Activated CD4-positive, alpha-beta T cell treated with anti-CD3 and anti-CD28 coated beads, Interleukin-2, amount 50 U/mL, for 24 hours (primary cell): ENCODE results near the gene CLEC3B.
"Not testable (repeated sequence)": the region's sequence is repeated elsewhere in the genome, so short reads cannot be mapped to it uniquely, and the experiment has no call there.

ENCODE experiments used
- DNase-seq, 2 donors: peaks; one replicate each; pipeline ENCODE4 v3.0.0-alpha.2; 2020; ENCODE audit warnings: low read depth in 1 of 2, low spot score in 1 of 2

The CLEC3B gene

GRCh38 chr3:45066109-45066801 lies 40.2 kb downstream of the CLEC3B start:
- DNase-seq: no peak

GRCh38 chr3:45067486-45067885 lies 41.4 kb downstream of the CLEC3B start:
- DNase-seq: no peak

GRCh38 chr3:45067941-45068340 lies 41.8 kb downstream of the CLEC3B start:
- DNase-seq: no peak

GRCh38 chr3:45071075-45071474 lies 45.0 kb downstream of the CLEC3B start:
- DNase-seq: no peak

GRCh38 chr3:45075821-45076625 lies 49.9 kb downstream of the CLEC3B start:
- DNase-seq: no peak

- not testable (repeated sequence) for DNase-seq
Measured at GRCh38 chr3:45078256-45078655, 52.2 kb downstream of the CLEC3B start.

GRCh38 chr3:45078910-45079522 lies 52.9 kb downstream of the CLEC3B start:
- no peak for DNase-seq

GRCh38 chr3:45079715-45080114 lies 53.6 kb downstream of the CLEC3B start:
- DNase-seq: no peak

GRCh38 chr3:45080824-45081223 lies 54.7 kb downstream of the CLEC3B start:
- no peak for DNase-seq

- no peak for DNase-seq
Measured at GRCh38 chr3:45081506-45082141, 55.5 kb downstream of the CLEC3B start.

GRCh38 chr3:45082142-45082538 lies 56.0 kb downstream of the CLEC3B start:
- no peak for DNase-seq

GRCh38 chr3:45083023-45083422 lies 56.9 kb downstream of the CLEC3B start:
- DNase-seq: no peak

GRCh38 chr3:45084361-45084760 lies 58.3 kb downstream of the CLEC3B start:
- DNase-seq: no peak

- no peak for DNase-seq
Measured at GRCh38 chr3:45084820-45085816, 59.0 kb downstream of the CLEC3B start.
